Neural progenitor cell (in vitro differentiated cells): ENCODE results near the gene GRM8.
"Not testable (repeated sequence)": the region's sequence is repeated elsewhere in the genome, so short reads cannot be mapped to it uniquely, and the experiment has no call there.

Source experiments
- EZH2 ChIP-seq: fragments of 200-600 bp; sonication (generic); IDR thresholded peaks from 2 replicates; pipeline ENCODE4 v1.6.1; 2017; ENCODE audit warnings: antibody characterized with exemption, mild to moderate bottlenecking, moderate library complexity
- TF ChIP-seq, protein P1 (sequence below): fragments of 200-600 bp; sonication (generic); IDR thresholded peaks from 2 replicates; pipeline ENCODE4 v1.5.1; 2017; ENCODE audit warnings: antibody characterized with exemption, mild to moderate bottlenecking

GRCh38 chr7:126887560-126887959, 365.2 kb downstream of the GRM8 start:
- TF ChIP-seq EZH2: not testable (repeated sequence)
- TF ChIP-seq, protein P1, sequence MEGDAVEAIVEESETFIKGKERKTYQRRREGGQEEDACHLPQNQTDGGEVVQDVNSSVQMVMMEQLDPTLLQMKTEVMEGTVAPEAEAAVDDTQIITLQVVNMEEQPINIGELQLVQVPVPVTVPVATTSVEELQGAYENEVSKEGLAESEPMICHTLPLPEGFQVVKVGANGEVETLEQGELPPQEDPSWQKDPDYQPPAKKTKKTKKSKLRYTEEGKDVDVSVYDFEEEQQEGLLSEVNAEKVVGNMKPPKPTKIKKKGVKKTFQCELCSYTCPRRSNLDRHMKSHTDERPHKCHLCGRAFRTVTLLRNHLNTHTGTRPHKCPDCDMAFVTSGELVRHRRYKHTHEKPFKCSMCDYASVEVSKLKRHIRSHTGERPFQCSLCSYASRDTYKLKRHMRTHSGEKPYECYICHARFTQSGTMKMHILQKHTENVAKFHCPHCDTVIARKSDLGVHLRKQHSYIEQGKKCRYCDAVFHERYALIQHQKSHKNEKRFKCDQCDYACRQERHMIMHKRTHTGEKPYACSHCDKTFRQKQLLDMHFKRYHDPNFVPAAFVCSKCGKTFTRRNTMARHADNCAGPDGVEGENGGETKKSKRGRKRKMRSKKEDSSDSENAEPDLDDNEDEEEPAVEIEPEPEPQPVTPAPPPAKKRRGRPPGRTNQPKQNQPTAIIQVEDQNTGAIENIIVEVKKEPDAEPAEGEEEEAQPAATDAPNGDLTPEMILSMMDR: not testable (repeated sequence)
